ENCODE measurements around the gene BACH2.

The BACH2 gene

GRCh38 chr6:90151576-90152422 is 144.8 kb downstream of the BACH2 start:
- in situ Hi-C loops (cut with HindIII; ENCODE audit: low sequenced_read_pairs), result no loop called here
- TF ChIP-seq CTCF (IDR thresholded peaks at IDR 0.05; ENCODE audit: low read depth, low read length), result no peak
- H3K4me3 ChIP-seq (ENCODE audit: low read depth, low read length), result no peak overlapping the region
- DNase-seq (ENCODE audit: low read depth, low spot score), result no peak

- no peak for DNase-seq (ENCODE audit: low read depth, low spot score)
- no peak for TF ChIP-seq CTCF (IDR thresholded peaks at IDR 0.05; ENCODE audit: low read depth, low read length)
- H3K4me3 ChIP-seq (ENCODE audit: low read depth, low read length), result no peak overlapping the region
- in situ Hi-C loops (cut with HindIII; ENCODE audit: low sequenced_read_pairs), result no loop called here
These were observed 147.4 kb downstream of the BACH2 start for GRCh38 chr6:90149280-90149679.

- in situ Hi-C loops (cut with HindIII; ENCODE audit: low sequenced_read_pairs), result no loop called here
- no peak overlapping the region for H3K4me3 ChIP-seq (ENCODE audit: low read depth, low read length)
- no peak for TF ChIP-seq CTCF (IDR thresholded peaks at IDR 0.05; ENCODE audit: low read depth, low read length)
- no peak for DNase-seq (ENCODE audit: low read depth, low spot score)
These were observed 147.8 kb downstream of the BACH2 start for GRCh38 chr6:90148867-90149266.

GRCh38 chr6:90146921-90147649 is 149.6 kb downstream of the BACH2 start:
- TF ChIP-seq CTCF (IDR thresholded peaks at IDR 0.05; ENCODE audit: low read depth, low read length), result no peak
- H3K4me3 ChIP-seq (ENCODE audit: low read depth, low read length), result no peak overlapping the region
- no peak for DNase-seq (ENCODE audit: low read depth, low spot score)
- in situ Hi-C loops (cut with HindIII; ENCODE audit: low sequenced_read_pairs), result no loop called here

GRCh38 chr6:90146024-90146423 is 150.6 kb downstream of the BACH2 start:
- in situ Hi-C loops (cut with HindIII; ENCODE audit: low sequenced_read_pairs), result no loop called here
- H3K4me3 ChIP-seq (ENCODE audit: low read depth, low read length), result no peak overlapping the region
- TF ChIP-seq CTCF (IDR thresholded peaks at IDR 0.05; ENCODE audit: low read depth, low read length), result no peak
- DNase-seq (ENCODE audit: low read depth, low spot score), result no peak

- no peak overlapping the region for H3K4me3 ChIP-seq (ENCODE audit: low read depth, low read length)
- in situ Hi-C loops (cut with HindIII; ENCODE audit: low sequenced_read_pairs), result no loop called here
- TF ChIP-seq CTCF (IDR thresholded peaks at IDR 0.05; ENCODE audit: low read depth, low read length), result no peak
- no peak for DNase-seq (ENCODE audit: low read depth, low spot score)
These were observed 151.6 kb downstream of the BACH2 start for GRCh38 chr6:90144928-90145555.
